ENCODE data around the gene FBXL15. TPM values are rescaled to one million over a fixed set of nuclear protein-coding genes. Genes with fewer than 3 reads are reported as not detected.
A peak's percentile ranks its signal among the peaks of the same experiment; 100 is the strongest.

The FBXL15 gene
- total and polyA plus RNA-seq, 2 experiments from 2014 or later = 17.7 to 23.1 TPM

DNA sequence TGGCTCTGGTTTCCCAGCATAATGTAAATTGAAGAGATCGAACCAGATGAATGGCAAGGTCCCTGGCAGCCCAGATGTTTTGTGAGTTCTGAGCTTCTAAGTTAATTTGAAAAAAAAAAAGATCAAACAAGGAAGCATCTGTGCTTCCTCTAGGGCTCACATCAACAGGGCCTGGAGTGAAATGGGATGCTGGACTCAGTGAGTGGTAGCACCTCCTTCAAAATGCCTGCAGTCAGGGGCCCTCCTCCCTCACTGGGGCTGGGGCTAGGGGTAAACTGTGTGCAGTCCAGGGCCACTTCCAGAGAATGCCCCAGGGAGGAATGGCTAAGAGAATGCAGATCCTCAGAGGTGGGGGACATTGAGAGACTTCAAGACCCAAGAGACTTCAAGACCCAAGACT is 17.7 kb downstream of the FBXL15 start:
- no peaks in the 10 kb centered on the region for H3K9me3 ChIP-seq (ENCODE audit: low read depth)
- no peak for DNase-seq
- no peak overlapping the region for H2AFZ ChIP-seq
- no peaks in the 10 kb centered on the region for H3K27me3 ChIP-seq (replicated peaks; ENCODE audit: insufficient read depth)
- no peaks in the 10 kb centered on the region; the same call in 1 of the 2 replicates for H3F3A ChIP-seq (ENCODE audit: insufficient read depth)
- 78 to 80% methylated on average over 1 of the region's 1 CpG for WGBS, 2 experiments (ENCODE audit: low coverage in 1 of 2, low lambda C conversion rate in 2 of 2, missing lambda C conversion rate in 2 of 2)
- in situ Hi-C loops (cut with MboI) = no loop called here
- H3K9me2 ChIP-seq (ENCODE audit: insufficient read depth) = no peaks in the 10 kb centered on the region
- TF ChIP-seq EZH2 (IDR thresholded peaks at IDR 0.05; ENCODE audit: insufficient read depth, poor library complexity, severe bottlenecking) = no peak
- no peak for TF ChIP-seq EZH2phosphoT487 (IDR thresholded peaks at IDR 0.05; ENCODE audit: insufficient read depth, low read depth)
- H4K20me1 ChIP-seq (ENCODE audit: insufficient read depth) = no peaks in the 10 kb centered on the region
- peaks cover 8% of the 10 kb centered on the region; the same call in 1 of the 2 replicates for H3K79me2 ChIP-seq (ENCODE audit: insufficient read depth)
- H3K36me3 ChIP-seq (ENCODE audit: low read depth) = no peaks in the 10 kb centered on the region
- no peak overlapping the region for H3K9ac ChIP-seq
- peaks cover 15% of the 10 kb centered on the region for H3K4me1 ChIP-seq (ENCODE audit: insufficient read depth)
- H3K4me3 ChIP-seq = no peak overlapping the region
- no peak overlapping the region for H3K4me2 ChIP-seq (ENCODE audit: unreplicated experiment)
- H3K27ac ChIP-seq = no peak overlapping the region

DNA sequence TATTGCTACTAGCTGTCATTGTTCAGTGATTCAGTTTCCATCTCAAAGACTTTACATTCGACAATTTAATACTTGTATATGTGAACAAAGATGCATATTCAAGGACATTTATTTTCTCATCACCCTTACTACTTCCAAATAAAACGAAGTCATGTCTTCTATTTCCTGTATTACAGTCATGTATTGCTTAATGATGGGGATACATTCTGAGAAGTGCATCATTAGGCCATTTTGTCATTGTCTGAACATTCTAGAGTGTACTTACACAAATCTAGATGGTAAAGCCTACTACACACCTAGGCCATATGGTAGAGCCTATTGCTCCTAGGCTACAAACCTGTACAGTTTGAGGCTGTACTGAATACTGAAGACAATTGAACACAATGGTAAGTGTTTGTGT is 24.2 kb downstream of the FBXL15 start:
- Histone ChIP-seq H3K27ac (no peak overlapping the region), H3K4me2 (ENCODE audit: unreplicated experiment) (no peak overlapping the region), H4K20me1 (ENCODE audit: insufficient read depth) (no peaks in the 10 kb centered on the region), H3F3A (ENCODE audit: insufficient read depth) (no peaks in the 10 kb centered on the region), H3K4me1 (ENCODE audit: insufficient read depth) (no peaks in the 10 kb centered on the region), H3K79me2 (ENCODE audit: insufficient read depth) (no peaks in the 10 kb centered on the region), H3K4me3 (no peak overlapping the region), H3K9me3 (ENCODE audit: low read depth) (no peaks in the 10 kb centered on the region), H3K27me3 (replicated peaks; ENCODE audit: insufficient read depth) (no peaks in the 10 kb centered on the region), H3K9me2 (ENCODE audit: insufficient read depth) (no peaks in the 10 kb centered on the region), H3K36me3 (ENCODE audit: low read depth) (no peaks in the 10 kb centered on the region), H3K9ac (no peak overlapping the region), H2AFZ (no peak overlapping the region)
- no peak for TF ChIP-seq EZH2 (IDR thresholded peaks at IDR 0.05; ENCODE audit: insufficient read depth, poor library complexity, severe bottlenecking)
- no peak for DNase-seq
- in situ Hi-C loops (cut with MboI) = no loop called here
- whole genome bisulfite sequencing, 2 experiments (ENCODE audit: low coverage in 1 of 2, low lambda C conversion rate in 2 of 2, missing lambda C conversion rate in 2 of 2) = 72 to 85% methylated on average over 2 of the region's 2 CpGs

DNA sequence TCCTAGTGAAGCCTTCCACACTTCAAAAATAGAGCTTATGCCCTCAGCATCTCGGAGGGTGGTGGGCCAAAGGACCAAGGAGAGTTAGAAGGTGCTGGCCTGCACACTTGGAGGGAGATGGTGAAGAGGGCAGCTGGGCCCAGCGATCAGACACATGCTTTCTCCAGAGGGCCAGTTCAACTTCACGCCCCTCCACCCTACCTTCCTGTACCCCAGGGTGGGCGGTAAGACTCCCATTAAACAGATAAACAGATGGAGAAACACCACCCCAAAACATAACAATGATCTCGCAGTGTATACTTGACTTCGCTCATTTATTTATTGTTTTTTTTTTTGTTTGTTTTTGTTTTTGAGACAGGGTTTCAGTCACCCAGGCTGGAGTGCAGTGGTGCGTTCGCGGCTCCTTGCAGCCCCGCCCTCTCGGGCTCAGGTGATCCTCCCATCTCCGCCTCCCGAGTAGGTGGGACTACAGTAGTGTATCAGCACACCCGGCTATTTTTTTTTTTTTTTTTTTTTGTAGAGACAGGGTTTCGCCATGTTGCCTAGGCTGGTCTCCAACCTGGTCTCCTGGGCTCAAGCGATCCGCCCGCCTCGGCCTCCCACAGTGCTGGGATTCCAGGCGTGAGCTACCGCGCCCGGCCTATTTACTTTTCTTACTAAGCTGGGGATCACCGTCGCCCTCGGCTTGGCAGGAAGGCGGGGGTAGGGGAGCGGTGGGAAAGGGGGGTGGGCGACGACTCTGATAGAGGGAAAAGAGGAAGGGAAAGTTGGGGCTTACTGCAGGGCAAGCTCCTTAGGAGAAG is 28.9 kb downstream of the FBXL15 start:
- no peaks in the 10 kb centered on the region for H3K9me3 ChIP-seq (ENCODE audit: low read depth)
- no peaks in the 10 kb centered on the region for H3K36me3 ChIP-seq (ENCODE audit: low read depth)
- no peaks in the 10 kb centered on the region for H3K27me3 ChIP-seq (replicated peaks; ENCODE audit: insufficient read depth)
- WGBS, 2 experiments (ENCODE audit: low coverage in 1 of 2, low lambda C conversion rate in 2 of 2, missing lambda C conversion rate in 2 of 2) = 11 to 15% methylated on average over 24 to 30 of the region's 30 CpGs
- H4K20me1 ChIP-seq (ENCODE audit: insufficient read depth) = no peaks in the 10 kb centered on the region
- H3K4me2 ChIP-seq (ENCODE audit: unreplicated experiment) = peak overlapping the region; percentile 82
- peak overlapping the region; percentile 74 for H3K4me3 ChIP-seq
- no peaks in the 10 kb centered on the region for H3K9me2 ChIP-seq (ENCODE audit: insufficient read depth)
- peak overlapping the region; percentile 74 for H3K9ac ChIP-seq
- H3K27ac ChIP-seq = no peak overlapping the region
- DNase-seq = peak; percentile 66
- peaks cover 24% of the 10 kb centered on the region for H3F3A ChIP-seq (ENCODE audit: insufficient read depth)
- in situ Hi-C loops (cut with MboI) = no loop called here
- peaks cover 19% of the 10 kb centered on the region for H3K4me1 ChIP-seq (ENCODE audit: insufficient read depth)
- TF ChIP-seq EZH2phosphoT487 (IDR thresholded peaks at IDR 0.05; ENCODE audit: insufficient read depth, low read depth) (no peak), EZH2 (IDR thresholded peaks at IDR 0.05; ENCODE audit: insufficient read depth, poor library complexity, severe bottlenecking) (no peak)
- peak overlapping the region; percentile 90 for H2AFZ ChIP-seq
- H3K79me2 ChIP-seq (ENCODE audit: insufficient read depth) = no peaks in the 10 kb centered on the region

DNA sequence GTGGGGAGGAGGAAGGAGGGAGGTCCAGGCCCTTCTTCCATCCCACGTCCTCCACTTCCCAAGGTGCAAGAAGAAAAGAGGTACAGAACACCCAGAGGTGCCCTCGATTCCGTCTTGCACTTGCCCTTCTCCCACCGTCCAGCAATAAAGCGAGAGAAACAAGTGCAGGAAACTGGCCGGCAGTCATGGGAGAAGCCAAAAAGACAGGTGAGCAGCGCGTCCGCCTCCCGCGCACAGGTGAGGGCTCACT is 29.4 kb downstream of the FBXL15 start:
- no peak for DNase-seq
- H3F3A ChIP-seq (ENCODE audit: insufficient read depth) = peaks cover 24% of the 10 kb centered on the region
- peak overlapping the region; percentile 82 for H3K4me2 ChIP-seq (ENCODE audit: unreplicated experiment)
- H3K4me1 ChIP-seq (ENCODE audit: insufficient read depth) = peaks cover 19% of the 10 kb centered on the region
- peak overlapping the region; percentile 74 for H3K4me3 ChIP-seq
- H3K9me2 ChIP-seq (ENCODE audit: insufficient read depth) = no peaks in the 10 kb centered on the region
- no peaks in the 10 kb centered on the region for H3K27me3 ChIP-seq (replicated peaks; ENCODE audit: insufficient read depth)
- no peaks in the 10 kb centered on the region for H3K79me2 ChIP-seq (ENCODE audit: insufficient read depth)
- no peak overlapping the region for H3K27ac ChIP-seq
- in situ Hi-C loops (cut with MboI) = no loop called here
- no peaks in the 10 kb centered on the region for H4K20me1 ChIP-seq (ENCODE audit: insufficient read depth)
- 0 to 2% methylated on average over 11 of the region's 11 CpGs for WGBS, 2 experiments (ENCODE audit: low coverage in 1 of 2, low lambda C conversion rate in 2 of 2, missing lambda C conversion rate in 2 of 2)
- peak overlapping the region; percentile 74 for H3K9ac ChIP-seq
- TF ChIP-seq EZH2phosphoT487 (IDR thresholded peaks at IDR 0.05; ENCODE audit: insufficient read depth, low read depth) = no peak
- no peaks in the 10 kb centered on the region for H3K9me3 ChIP-seq (ENCODE audit: low read depth)
- H3K36me3 ChIP-seq (ENCODE audit: low read depth) = no peaks in the 10 kb centered on the region
- H2AFZ ChIP-seq = peak overlapping the region; percentile 90
